ENCODE data around the gene MMP15. TPM values are rescaled to one million over a fixed set of nuclear protein-coding genes. Genes with fewer than 3 reads are reported as not detected.
"Not testable (repeated sequence)": the region's sequence is repeated elsewhere in the genome, so short reads cannot be mapped to it uniquely, and the experiment has no call there.

MMP15 gene
- polyA plus RNA-seq, 3 donors = 14.7 to 20.3 (median 18.4) TPM

GRCh38 chr16:58085171-58085570 is 59.6 kb downstream of the MMP15 start:
- DNase-seq = no peak

- no peak for DNase-seq
Measured at GRCh38 chr16:58085584-58086251, 60.2 kb downstream of the MMP15 start.

GRCh38 chr16:58086381-58087208 is 61.0 kb downstream of the MMP15 start:
- no peak for DNase-seq

- no peak for DNase-seq
Measured at GRCh38 chr16:58087209-58087913, 61.8 kb downstream of the MMP15 start.

- no peak for DNase-seq
Measured at GRCh38 chr16:58088091-58088490, 62.5 kb downstream of the MMP15 start.

GRCh38 chr16:58090396-58090795 is 64.8 kb downstream of the MMP15 start:
- not testable (repeated sequence) for DNase-seq

- no peak for DNase-seq
Measured at GRCh38 chr16:58094026-58094425, 68.5 kb downstream of the MMP15 start.

GRCh38 chr16:58094791-58095574 is 69.4 kb downstream of the MMP15 start:
- DNase-seq = no peak

GRCh38 chr16:58095575-58095960 is 70.0 kb downstream of the MMP15 start:
- not testable (repeated sequence) for DNase-seq

- DNase-seq = no peak
Measured at GRCh38 chr16:58096249-58096648, 70.7 kb downstream of the MMP15 start.

Other genes starting within 250 kb of the MMP15 start
- 10 to 100 TPM; 62.7 to 92.2 (median 91.4) TPM for gene KIFC3, start 223.3 kb upstream of the MMP15 start, polyA plus RNA-seq (ENCODE audit: insufficient read length in 3 of 3)
- under 1 TPM in 2 of 3 donors, not detected in 1; 0.09 to 0.11 TPM for gene CNGB1, start 54.6 kb upstream of the MMP15 start, polyA plus RNA-seq (ENCODE audit: insufficient read length in 3 of 3)
- gene ZNF319, start 25.1 kb upstream of the MMP15 start, polyA plus RNA-seq (ENCODE audit: insufficient read length in 3 of 3) = 10 to 100 TPM; 11.3 to 13.2 (median 12.6) TPM
- 10 to 100 TPM; 23.5 to 25.4 (median 25.3) TPM for gene USB1, start 24.3 kb upstream of the MMP15 start, polyA plus RNA-seq (ENCODE audit: insufficient read length in 3 of 3)
- 10 to 100 TPM; 59.3 to 69.1 (median 64.6) TPM for gene CFAP20, start 103.6 kb downstream of the MMP15 start, polyA plus RNA-seq (ENCODE audit: insufficient read length in 3 of 3)
- 10 to 100 TPM; 62.4 to 69.9 (median 66.5) TPM for gene CSNK2A2, start 172.4 kb downstream of the MMP15 start, polyA plus RNA-seq (ENCODE audit: insufficient read length in 3 of 3)